ENCODE data around the gene SPSB1.

The SPSB1 gene

GRCh38 chr1:9344426-9345200 lies 51.9 kb downstream of the SPSB1 start:
- H3K4me1 ChIP-seq (ENCODE audit: control insufficient read depth, insufficient read depth, low read length), result no peaks in the 10 kb centered on the region
- no peak for TF ChIP-seq ZNF175 (tag by site-specific recombination; IDR thresholded peaks at IDR 0.05)
- TF ChIP-seq ZNF292 (tag by site-specific recombination; IDR thresholded peaks at IDR 0.05; ENCODE audit: borderline replicate concordance, low read depth), result no peak
- no peak for TF ChIP-seq ZNF366 (tag by site-specific recombination; conservative IDR thresholded peaks at IDR 0.05)
- TF ChIP-seq ZNF211 (tag by site-specific recombination; IDR thresholded peaks at IDR 0.05; ENCODE audit: low read depth), result no peak
- TF ChIP-seq ZNF548 (tag by site-specific recombination; IDR thresholded peaks at IDR 0.05), result no peak
- TF ChIP-seq ZNF830 (tag by site-specific recombination; IDR thresholded peaks at IDR 0.05; ENCODE audit: low read depth), result no peak
- no peak for TF ChIP-seq ZNF239 (tag by site-specific recombination; IDR thresholded peaks at IDR 0.05)
- no peak for TF ChIP-seq ZFHX2 (tag by site-specific recombination; conservative IDR thresholded peaks at IDR 0.05)
- no peak for TF ChIP-seq ZNF629 (tag by site-specific recombination; IDR thresholded peaks at IDR 0.05)
- TF ChIP-seq ZNF138 (tag by site-specific recombination; IDR thresholded peaks at IDR 0.05; ENCODE audit: borderline replicate concordance), result no peak
- TF ChIP-seq PRDM10 (tag by site-specific recombination; IDR thresholded peaks at IDR 0.05), result no peak
- TF ChIP-seq WT1 (tag by site-specific recombination; IDR thresholded peaks at IDR 0.05), result no peak
- TF ChIP-seq AEBP2 (tag by site-specific recombination; IDR thresholded peaks at IDR 0.05; ENCODE audit: borderline replicate concordance), result no peak
- no peak for TF ChIP-seq ZNF558 (tag by site-specific recombination; IDR thresholded peaks at IDR 0.05)
- no peak for TF ChIP-seq PRDM4 (tag by site-specific recombination; IDR thresholded peaks at IDR 0.05)
- TF ChIP-seq ZNF792 (tag by site-specific recombination; IDR thresholded peaks at IDR 0.05), result no peak
- H3K4me3 ChIP-seq (ENCODE audit: low read depth, low read length), result no peak overlapping the region
- ChIA-PET POLR2A (no interaction called here), CTCF (no interaction called here)
- no peak overlapping the region for H3K27ac ChIP-seq (ENCODE audit: extremely low read depth, low read depth, low read length)
- no peaks in the 10 kb centered on the region for H3K9me3 ChIP-seq (ENCODE audit: control insufficient read depth, insufficient read depth, low read depth, low read length)
- H3K36me3 ChIP-seq (ENCODE audit: control insufficient read depth in 2 of 2, insufficient read depth in 1 of 2, low read length in 2 of 2), result no peaks in the 10 kb centered on the region

- POLR2A ChIA-PET, result no interaction called here
These were observed 52.8 kb downstream of the SPSB1 start for GRCh38 chr1:9345471-9345870.

More at GRCh38 chr1:9345471-9345870, 52.8 kb downstream of the SPSB1 start:
- no peaks in the 10 kb centered on the region for H3K9me3 ChIP-seq (ENCODE audit: control insufficient read depth, insufficient read depth, low read depth, low read length)
- no peak for TF ChIP-seq MZF1 (tag by site-specific recombination; IDR thresholded peaks at IDR 0.05; ENCODE audit: borderline replicate concordance)
- TF ChIP-seq ZNF16 (tag by site-specific recombination; IDR thresholded peaks at IDR 0.05; ENCODE audit: low read depth), result no peak
- TF ChIP-seq GLIS2 (tag by site-specific recombination; IDR thresholded peaks at IDR 0.05), result 0 out of 2 replicates have a peak, but pooled peaks have one; percentile 0
- TF ChIP-seq ZNF544 (tag by site-specific recombination; IDR thresholded peaks at IDR 0.05), result no peak
- H3K27ac ChIP-seq (ENCODE audit: extremely low read depth, low read depth, low read length), result no peak overlapping the region
- CTCF ChIA-PET, result no interaction called here
- H3K36me3 ChIP-seq (ENCODE audit: control insufficient read depth in 2 of 2, insufficient read depth in 1 of 2, low read length in 2 of 2), result no peaks in the 10 kb centered on the region
- no peak overlapping the region for H3K4me3 ChIP-seq (ENCODE audit: low read depth, low read length)
- H3K4me1 ChIP-seq (ENCODE audit: control insufficient read depth, insufficient read depth, low read length), result no peaks in the 10 kb centered on the region
